ENCODE measurements around the gene MRPL12.

- TF ChIP-seq CTCF (IDR thresholded peaks at IDR 0.05) (no peak), POLR2A (IDR thresholded peaks at IDR 0.05) (no peak)
These were observed 11.6 kb upstream of the MRPL12 start for GRCh38 chr17:81691608-81692007.
